ACHN (cell line): ENCODE data around the gene ARSH.
"Not testable (repeated sequence)": the region's sequence is repeated elsewhere in the genome, so short reads cannot be mapped to it uniquely, and the experiment has no call there.

Experiments used
- DNase-seq: peaks from one replicate; pipeline ENCODE4 v3.0.0-alpha.2; 2015
- in situ Hi-C: cut with HindIII; loops from 2 replicates; pipeline ENCODE4 v1.10.0; 2017; ENCODE audit warnings: low sequenced_read_pairs, low pct_ligation_motif_present, low pct_unique_long_range_greater_than_20kb

ARSH gene

DNA sequence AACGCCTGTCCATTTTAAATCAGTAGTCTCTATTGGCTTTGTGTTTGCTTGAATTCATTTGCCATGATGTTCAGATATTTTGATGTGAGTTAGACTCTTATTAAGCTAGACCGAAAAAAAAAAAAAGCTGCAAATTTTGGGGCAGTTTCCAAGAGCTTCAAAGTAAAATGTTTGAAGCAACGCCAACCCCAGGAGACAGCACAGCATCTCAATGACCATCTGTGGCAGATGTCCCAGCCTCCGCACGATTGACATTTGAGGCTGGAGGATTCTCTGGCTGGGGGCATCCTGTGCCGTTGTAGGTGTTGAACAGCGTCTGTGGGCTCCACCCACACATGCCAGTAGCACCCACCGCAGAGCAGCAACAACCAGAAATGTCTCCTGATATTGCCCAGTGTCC is 17.8 kb downstream of the ARSH start:
- in situ Hi-C loops, result no loop called here
- DNase-seq, result no peak

DNA sequence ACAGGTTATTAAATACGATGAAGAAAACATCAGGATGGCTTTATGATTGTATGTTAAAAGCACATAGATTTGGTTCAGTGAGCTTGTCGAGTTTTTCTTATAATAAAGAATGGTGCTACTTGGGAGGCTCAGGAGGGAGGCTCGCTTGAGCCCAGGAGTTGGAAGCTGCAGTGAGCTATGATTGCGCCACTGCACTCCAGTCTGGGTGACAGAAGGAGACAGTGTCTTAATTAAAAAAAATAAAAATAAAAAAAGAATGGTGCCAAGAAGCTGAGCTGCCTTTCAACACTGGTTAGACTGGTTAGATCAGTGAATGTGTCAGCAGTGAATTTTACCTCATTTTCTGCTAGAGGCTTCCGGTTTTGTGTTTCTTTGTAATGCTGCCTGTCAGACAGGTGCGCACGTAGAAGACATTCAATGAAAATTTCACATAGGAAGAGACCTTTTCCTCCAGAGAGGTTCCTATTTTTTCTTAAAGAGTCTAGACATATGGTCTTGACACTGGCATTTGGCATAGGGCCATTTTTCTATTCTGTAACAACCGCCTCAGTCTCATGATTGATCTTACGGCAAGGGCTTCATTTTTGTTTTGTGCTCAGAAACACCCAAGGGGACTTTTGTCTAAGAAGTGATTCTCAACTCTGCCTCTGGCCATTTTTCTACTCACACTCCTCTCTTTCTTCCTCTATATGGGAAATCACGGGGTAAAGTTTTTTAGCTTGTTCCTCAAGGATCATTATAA is 19.9 kb downstream of the ARSH start:
- in situ Hi-C loops, result no loop called here
- no peak for DNase-seq

DNA sequence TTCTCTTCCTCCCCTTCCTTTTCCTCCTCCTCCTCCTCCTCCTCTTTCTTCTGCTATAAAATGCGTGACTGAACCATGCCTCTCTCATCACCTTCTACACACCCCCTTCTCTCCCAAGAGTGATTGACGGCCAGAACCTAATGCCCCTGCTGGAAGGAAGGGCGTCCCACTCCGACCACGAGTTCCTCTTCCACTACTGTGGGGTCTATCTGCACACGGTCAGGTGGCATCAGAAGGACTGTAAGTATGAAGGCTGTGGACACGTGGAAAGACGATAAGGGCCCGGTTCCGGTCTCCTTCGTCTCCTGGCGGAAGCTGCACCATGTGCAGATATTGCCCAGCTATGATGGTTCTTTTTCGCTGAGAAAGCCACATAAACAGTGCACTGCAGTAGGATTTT is 22.8 kb downstream of the ARSH start:
- no peak for DNase-seq
- in situ Hi-C loops, result no loop called here

DNA sequence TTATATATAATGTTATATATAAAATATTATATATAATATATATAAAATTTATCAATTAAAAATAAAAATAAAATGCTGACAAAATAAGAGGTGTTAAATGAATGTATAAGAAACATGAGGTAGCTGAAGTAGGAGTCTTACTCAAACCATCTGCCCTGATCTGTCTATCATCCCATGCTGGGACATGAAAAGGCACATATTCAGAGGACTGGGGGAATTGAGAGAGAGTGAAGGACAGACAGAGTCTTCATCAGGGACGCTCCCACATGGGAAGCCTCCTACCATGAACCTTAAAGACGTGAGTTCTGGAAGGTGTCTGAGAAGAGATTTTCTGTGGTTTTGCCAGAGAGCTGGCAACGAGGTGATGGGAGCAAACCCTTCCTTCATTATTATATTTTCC is 30.9 kb downstream of the ARSH start:
- DNase-seq, result no peak
- in situ Hi-C loops, result no loop called here

DNA sequence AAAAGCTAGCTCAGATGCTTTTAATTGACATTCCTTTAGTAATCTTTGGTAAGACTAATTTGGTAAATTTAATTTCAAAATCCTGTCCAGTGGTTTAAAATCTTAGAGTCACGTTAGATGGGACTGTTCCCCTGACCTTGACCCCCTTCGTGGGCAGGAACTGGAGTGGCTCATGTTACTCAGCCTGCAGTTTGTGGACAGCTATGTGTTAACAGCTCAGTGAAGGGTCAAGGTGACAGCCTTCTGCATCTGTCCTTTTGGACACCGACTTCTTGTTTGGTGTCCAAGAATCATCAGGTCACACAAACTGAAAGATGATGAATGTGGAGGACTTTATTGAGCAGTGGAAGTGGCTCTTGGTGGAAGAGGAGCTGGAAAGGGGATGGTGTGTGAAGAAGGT is 37.9 kb downstream of the ARSH start:
- no peak for DNase-seq
- in situ Hi-C loops, result no loop called here

DNA sequence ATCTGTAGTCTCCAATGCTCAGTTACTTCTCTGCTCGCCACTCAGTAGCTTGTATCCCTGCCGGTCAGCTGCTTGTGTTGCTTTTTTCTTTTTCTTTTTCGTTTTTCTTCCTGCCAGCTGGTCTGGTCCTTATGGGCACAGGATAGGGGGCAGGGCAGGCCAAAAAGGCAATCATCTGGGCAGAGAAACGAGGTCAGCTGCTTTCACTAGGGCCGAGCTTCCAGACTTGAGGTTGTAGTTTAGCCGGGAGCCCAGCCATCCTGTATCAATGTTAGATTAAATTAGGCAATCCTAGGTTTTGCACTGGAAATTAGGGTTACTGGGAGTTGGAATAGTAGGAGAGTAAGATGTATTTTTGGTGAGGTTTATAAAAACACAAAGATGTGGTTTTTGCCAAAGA is 38.3 kb downstream of the ARSH start:
- in situ Hi-C loops, result no loop called here

DNA sequence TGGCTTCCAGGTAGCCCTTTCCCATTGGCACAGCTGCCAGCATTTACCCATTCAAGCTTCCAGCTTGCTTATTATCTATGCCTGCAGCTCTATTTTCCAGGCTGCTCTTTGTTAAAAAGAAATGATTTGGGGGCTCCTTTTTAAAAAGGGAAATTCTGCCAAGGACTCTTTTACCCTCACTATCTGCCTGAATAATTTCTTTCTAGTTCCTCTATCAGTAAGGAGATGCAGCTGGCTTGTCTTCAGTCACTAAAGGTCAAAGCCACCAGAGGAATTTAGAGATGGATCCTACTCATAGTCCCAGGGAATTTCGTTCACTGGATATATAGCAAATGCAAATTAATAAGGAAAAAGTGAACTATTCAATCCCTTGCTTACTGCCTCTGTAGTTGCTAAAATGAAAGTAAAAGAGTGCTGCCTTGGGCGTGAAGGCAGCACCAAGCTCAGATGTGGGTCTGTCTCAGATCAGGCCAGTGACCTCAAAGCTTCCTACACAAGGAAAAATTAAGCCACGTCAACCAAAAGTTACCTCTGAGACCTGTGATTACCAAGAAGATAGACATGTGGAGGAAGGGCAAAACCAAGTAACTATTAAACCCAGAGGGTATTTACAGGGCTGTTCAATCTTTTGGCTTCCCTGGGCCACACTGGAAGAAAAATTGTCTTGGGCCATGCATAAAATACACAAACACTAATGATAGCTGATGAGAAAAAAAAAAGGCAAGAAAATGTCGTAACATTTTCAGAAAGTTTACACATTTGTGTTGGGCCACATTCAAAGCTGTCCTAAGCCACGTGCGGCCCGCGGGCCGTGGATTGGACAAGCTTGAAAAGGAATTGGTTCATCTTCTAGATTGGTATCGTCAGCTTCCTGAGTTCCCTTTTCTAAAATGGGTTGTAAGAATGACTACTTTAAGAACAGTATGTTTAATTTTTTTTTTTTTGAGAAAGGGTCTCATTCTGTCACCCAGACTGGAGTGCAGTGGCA is 40.2 kb downstream of the ARSH start:
- no peak for DNase-seq
- in situ Hi-C loops, result no loop called here

More for the DNA sequence above, 38.3 kb downstream of the ARSH start:
- no peak for DNase-seq

DNA sequence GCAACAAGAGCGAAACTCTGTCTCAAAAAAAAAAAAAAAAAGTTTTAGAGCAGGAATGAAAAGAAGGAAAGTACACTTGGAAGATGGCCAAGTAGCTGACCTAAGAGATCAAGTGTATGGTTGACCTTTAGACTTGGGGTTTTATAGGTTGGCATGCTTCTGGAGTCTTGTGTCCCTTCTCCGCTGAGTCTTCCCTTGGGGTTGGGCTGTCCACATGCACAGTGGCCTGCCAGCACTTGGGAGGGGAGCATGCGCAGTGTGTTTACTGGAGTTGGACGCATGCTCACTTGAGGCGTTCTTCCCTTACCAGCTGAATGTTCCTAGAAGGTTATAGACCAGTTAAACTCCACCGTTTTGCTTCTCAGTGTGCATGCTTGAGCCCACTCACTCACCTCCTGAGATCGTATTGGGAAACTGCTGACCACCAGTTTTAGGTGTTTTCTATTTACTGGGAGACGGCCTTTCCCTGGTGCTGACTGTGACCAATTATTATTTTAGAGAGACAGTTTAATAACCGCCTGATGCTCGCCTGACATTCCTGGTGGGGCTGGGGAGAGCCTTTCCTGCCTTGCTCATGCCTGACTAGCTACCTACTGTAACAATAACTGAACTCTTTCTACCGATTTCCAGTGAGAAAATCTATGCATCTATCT is 44.3 kb downstream of the ARSH start:
- in situ Hi-C loops, DNase-seq: not testable (repeated sequence)

DNA sequence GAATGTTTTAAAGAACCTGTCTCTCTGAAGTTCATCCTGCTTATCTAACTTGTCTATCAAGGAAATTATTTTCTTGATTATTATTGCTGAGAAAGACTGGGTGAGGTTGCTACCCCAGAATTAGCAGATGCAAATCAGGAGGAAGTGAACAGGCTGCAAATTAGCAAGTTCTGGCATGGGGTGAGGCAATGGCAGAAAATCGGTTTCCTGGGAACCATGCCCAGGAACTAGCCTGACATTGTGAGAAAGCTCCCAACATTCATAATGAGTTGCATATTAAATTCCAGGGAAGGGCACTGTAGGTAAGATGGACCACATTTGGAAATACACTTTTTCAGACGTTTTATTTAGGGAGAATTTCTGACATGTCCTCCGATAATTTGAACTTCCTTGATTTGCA is 46.5 kb downstream of the ARSH start:
- in situ Hi-C loops, result no loop called here
- no peak for DNase-seq

DNA sequence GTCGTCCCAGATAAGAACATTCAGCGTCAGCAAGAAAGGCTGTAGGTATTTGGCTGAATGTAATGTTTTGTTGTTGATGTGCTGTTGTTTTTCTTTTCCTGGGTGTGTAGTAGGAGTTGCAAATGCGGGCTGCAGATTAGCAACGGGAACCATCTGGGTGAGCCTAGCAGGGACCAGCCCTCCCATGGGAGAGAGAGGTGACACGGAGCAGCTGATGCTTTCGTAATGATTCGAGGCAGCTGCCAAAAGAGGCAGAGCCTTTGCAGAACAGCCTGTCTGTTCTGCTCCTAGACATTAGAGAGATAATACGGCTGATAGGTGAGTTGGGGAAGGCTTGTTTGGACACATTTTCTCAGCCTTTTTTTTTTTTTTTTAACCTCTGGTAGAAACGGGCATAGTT is 60.2 kb downstream of the ARSH start:
- in situ Hi-C loops, result no loop called here
- DNase-seq, result no peak

DNA sequence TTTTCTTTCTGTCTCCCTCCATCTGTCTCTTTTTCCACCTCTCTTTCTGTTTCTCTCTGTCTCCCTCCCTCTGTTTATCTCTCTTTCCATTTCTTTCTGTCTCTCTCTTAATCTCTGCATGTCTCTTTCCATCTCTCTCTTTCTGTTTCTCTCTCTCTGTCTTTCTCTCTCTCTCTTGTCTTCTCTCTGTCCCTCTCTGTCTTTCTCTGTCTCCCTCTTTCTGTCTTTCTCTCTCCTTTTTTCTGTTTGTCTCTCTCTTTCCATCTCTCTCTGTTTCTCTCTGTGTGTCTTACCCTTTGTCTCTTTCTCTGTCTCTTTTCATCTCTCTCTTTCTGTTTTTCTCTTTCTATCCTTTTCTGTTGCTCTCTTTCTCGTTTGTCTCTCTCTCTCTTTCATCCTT is 69.6 kb downstream of the ARSH start:
- in situ Hi-C loops, result no loop called here
- DNase-seq, result no peak

DNA sequence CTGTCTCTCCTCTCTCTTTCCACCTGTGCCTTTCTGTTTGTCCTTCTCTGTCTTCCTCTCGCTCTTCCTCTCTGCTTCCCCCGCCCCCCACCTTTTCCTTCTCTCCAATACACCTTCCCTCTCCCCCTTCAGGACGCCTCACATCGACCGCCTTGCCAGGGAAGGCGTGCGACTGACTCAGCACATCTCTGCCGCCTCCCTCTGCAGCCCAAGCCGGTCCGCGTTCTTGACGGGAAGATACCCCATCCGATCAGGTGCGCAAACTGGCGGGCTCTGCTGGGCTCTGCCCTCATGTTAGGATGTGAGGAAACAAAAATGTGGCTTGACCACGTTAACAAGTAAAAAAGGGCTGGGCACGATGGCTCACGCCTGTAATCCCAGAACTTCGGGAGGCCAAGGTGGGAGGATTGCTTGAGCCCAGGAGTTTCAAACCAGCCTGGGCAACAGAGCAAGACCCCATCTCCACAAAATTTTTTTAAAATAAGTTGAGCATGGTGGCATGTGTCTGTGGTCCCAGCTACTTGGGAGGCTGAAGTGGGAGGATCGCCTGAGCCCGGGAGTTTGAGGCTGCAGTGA is 70.2 kb downstream of the ARSH start:
- in situ Hi-C loops, result no loop called here
- DNase-seq, result no peak
